ENCODE results near the gene AMIGO2.
A peak's percentile ranks its signal among the peaks of the same experiment; 100 is the strongest.

- TF ChIP-seq, protein P1, sequence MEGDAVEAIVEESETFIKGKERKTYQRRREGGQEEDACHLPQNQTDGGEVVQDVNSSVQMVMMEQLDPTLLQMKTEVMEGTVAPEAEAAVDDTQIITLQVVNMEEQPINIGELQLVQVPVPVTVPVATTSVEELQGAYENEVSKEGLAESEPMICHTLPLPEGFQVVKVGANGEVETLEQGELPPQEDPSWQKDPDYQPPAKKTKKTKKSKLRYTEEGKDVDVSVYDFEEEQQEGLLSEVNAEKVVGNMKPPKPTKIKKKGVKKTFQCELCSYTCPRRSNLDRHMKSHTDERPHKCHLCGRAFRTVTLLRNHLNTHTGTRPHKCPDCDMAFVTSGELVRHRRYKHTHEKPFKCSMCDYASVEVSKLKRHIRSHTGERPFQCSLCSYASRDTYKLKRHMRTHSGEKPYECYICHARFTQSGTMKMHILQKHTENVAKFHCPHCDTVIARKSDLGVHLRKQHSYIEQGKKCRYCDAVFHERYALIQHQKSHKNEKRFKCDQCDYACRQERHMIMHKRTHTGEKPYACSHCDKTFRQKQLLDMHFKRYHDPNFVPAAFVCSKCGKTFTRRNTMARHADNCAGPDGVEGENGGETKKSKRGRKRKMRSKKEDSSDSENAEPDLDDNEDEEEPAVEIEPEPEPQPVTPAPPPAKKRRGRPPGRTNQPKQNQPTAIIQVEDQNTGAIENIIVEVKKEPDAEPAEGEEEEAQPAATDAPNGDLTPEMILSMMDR (conservative IDR thresholded peaks at IDR 0.05 in 1 of 2, IDR thresholded peaks at IDR 0.05 in 1 of 2; ENCODE audit: low read depth in 1 of 2, low read length in 2 of 2): peak; percentile 46 to 55
- TF ChIP-seq EZH2 (IDR thresholded peaks at IDR 0.05; ENCODE audit: low read length, missing control alignments): no peak
Observed at GRCh38 chr12:47032644-47033043, 47.1 kb downstream of the AMIGO2 start.

Measured in fibroblast of lung (primary cell).